Measurements from ENCODE around the gene NPRL2.

Gene NPRL2

DNA sequence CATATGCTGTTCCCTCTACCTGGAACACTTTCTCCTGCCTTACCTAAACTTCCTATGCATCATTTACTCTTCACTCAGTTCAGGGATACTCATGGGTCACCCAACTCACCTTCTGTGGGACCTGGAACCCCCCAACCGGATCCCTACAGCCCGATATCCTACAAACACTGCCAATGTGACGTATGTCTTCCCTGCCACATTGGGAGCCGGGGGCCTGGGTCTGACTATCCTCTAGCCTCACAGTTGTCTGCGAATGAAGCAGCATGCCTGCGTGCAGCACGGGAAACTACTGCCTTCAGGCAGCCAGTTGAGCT is 405 bp downstream of the NPRL2 start:
- ChIA-PET CTCF (interaction anchor here (0.7 to 16.7 kb wide), 7 partner anchors 9 to 265 kb away, joined by 3 to 473 read pairs (median 7); partner anchors contain the start of genes MAPKAPK3 and RASSF1), POLR2A (interaction anchor here (0.6 to 1.8 kb wide), 7 partner anchors 10 to 266 kb away, joined by 3 to 10 read pairs (median 3); partner anchors contain the start of genes HEMK1 and RASSF1)
- no peak for DNase-seq (ENCODE audit: low read depth, low spot score)
- H3K4me3 ChIP-seq (ENCODE audit: low read depth, low read length): peak overlapping the region; percentile 99
- TF ChIP-seq, protein P1, sequence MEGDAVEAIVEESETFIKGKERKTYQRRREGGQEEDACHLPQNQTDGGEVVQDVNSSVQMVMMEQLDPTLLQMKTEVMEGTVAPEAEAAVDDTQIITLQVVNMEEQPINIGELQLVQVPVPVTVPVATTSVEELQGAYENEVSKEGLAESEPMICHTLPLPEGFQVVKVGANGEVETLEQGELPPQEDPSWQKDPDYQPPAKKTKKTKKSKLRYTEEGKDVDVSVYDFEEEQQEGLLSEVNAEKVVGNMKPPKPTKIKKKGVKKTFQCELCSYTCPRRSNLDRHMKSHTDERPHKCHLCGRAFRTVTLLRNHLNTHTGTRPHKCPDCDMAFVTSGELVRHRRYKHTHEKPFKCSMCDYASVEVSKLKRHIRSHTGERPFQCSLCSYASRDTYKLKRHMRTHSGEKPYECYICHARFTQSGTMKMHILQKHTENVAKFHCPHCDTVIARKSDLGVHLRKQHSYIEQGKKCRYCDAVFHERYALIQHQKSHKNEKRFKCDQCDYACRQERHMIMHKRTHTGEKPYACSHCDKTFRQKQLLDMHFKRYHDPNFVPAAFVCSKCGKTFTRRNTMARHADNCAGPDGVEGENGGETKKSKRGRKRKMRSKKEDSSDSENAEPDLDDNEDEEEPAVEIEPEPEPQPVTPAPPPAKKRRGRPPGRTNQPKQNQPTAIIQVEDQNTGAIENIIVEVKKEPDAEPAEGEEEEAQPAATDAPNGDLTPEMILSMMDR (IDR thresholded peaks at IDR 0.05; ENCODE audit: insufficient read depth, low read length, missing control alignments): no peak

DNA sequence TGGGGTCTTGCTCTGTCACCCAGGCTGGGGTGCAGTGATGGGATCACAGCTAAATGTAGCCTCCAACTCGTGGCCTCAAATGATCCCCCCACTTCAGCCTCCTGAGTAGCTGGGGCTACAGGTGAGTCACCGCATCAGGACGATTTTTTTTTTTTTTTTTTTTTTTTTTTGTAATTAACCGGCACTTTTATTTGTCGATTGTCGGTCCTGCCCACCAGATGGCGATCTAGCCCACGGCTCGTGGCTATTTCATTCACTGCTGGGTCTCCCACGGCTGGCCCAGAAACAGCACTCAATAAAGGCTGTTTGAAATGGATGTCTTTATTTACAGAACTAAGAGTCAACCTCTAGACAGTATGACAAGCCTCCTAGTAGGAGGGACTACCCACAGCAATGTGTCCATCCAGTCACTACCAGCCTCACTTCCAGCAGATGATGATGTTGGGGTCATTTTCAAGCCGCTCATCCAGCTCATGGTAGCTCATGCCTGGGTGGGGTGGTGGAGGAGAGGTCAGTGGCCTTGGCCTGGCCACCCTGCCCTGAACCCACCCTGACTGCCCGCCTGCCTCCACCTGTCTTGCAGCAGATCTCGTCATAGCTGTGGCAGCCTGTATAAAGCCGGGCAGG is 3.3 kb downstream of the NPRL2 start:
- no peak overlapping the region for H3K4me3 ChIP-seq (ENCODE audit: low read depth, low read length)
- ChIA-PET POLR2A (no interaction called here), CTCF (interaction anchor here (0.7 to 16.7 kb wide), 17 partner anchors 9 to 268 kb away, joined by 3 to 473 read pairs (median 5); partner anchors contain the start of genes C3orf18, HEMK1, MAPKAPK3 and TMEM115)
- TF ChIP-seq, protein P1 (IDR thresholded peaks at IDR 0.05; ENCODE audit: insufficient read depth, low read length, missing control alignments): peak; percentile 54
- DNase-seq (ENCODE audit: low read depth, low spot score): no peak

DNA sequence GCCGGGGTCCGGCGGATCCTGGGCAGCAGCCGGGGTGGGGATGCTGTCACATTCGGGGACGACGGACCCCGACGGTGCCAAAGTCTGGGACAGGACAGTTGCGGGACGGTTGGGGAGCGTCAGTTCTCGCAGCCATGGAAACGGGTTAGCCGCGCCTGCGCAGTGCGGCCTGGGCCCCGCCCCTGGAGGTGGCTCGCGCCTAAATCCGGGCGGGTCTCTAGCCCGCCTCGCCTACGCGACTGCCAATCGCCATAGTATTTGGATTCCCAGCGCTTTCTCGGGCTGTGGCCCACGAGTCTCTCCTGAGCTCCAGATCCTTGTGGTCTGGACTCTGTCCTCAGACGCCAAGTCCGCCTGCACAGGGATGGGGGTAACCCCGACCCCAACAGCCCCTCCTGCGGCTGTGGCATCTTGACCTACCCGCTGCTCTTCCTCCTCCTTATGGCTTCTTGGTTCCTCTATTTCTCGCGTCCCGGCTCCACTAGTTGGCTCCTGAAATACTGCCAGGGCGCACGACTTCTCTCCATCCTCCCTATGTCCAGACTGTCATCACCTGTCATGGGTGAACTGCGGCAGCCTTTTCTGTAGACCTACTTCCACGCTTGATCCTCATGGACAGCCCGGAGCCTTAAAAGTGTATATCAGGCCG is 4.9 kb downstream of the NPRL2 start, which contains the start of gene ZMYND10:
ZMYND10 (minus strand) TSS at position 147 of the 649 bp plus-strand sequence. CDS start 153 bp downstream, outside the sequence.
- no peak for DNase-seq (ENCODE audit: low read depth, low spot score)
- H3K4me3 ChIP-seq (ENCODE audit: low read depth, low read length): peak within 1 kb of the TSS; percentile 61
- ChIA-PET POLR2A (interaction anchor here (1.2 kb wide), 1 partner anchor 8 kb away, joined by 4 read pairs; no protein-coding TSS in a partner anchor), CTCF (interaction anchor here (1.0 to 16.7 kb wide), 6 partner anchors 8 to 269 kb away, joined by 3 to 473 read pairs (median 10); partner anchors contain the start of gene MAPKAPK3)
- TF ChIP-seq, protein P1 (IDR thresholded peaks at IDR 0.05; ENCODE audit: insufficient read depth, low read length, missing control alignments): no peak

DNA sequence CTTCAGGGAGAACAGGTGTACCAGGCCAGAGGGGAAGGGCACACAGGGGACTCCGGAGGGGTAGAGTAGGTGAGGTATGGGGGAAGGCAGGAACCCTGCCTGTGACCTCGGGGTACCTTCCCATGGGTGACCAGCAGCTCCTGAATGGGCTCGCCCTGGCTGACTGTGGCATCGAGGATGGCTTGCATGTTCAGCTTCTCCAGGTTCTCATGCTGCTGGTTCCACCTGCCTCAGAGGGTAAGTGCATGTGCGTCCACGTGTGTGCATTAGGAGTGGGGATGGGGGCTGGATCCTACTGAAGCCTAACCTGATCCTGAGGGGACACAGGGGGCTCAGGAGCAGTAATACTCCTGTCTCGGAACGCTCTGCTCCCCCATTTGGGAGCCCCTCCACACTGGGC is 5.6 kb downstream of the NPRL2 start:
- POLR2A ChIA-PET: interaction anchor here (1.2 kb wide), 1 partner anchor 9 kb away, joined by 4 read pairs; no protein-coding TSS in a partner anchor
- H3K4me3 ChIP-seq (ENCODE audit: low read depth, low read length): peak overlapping the region; percentile 61
- DNase-seq (ENCODE audit: low read depth, low spot score): no peak
- CTCF ChIA-PET: interaction anchor here (0.7 to 16.7 kb wide), 5 partner anchors 8 to 270 kb away, joined by 3 to 473 read pairs (median 16); partner anchors contain the start of gene MAPKAPK3
- TF ChIP-seq, protein P1 (IDR thresholded peaks at IDR 0.05; ENCODE audit: insufficient read depth, low read length, missing control alignments): no peak

DNA sequence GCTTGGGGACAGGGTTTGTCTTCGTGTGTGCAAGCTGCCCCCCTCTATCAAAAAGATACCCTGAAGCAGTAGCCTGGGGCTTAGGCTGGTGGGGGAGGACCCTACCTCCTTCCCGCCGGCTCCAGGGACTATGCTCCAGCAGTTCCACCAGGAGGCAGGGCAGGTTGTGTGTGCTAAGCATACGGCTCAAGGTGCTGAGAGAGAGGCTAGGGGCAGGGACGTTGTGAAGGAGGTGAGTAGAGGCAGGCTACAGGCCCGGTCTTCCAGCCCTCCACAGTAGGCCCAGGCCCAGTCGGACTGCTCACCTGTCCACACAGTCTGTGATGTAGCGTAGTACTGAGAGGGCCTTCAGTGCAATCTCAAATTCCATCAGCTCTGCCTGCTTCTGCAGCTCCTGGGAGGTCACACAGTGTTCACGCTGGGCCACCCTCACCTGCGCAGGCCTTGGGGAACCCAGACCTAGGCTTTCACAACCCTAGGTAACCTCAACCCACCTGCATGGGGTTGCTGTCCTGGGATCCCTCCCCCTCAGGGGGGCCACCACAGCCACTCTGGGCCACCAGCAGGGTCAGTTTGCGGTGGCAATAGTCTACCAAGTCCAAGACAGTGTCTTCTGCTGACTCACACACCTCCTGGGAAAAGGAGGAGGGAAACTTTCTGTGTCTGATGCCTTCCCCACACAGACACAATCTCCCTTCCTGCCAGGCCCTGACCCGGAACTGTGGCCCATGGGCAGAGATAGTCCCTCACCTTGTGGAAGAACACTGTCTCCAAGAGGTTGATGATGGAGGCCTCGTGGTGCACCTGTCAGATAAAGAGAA is 7.6 kb downstream of the NPRL2 start:
- ChIA-PET POLR2A (interaction anchor here (0.5 kb wide), 1 partner anchor 10 kb away, joined by 3 read pairs; no protein-coding TSS in a partner anchor), CTCF (interaction anchor here (0.7 to 16.7 kb wide), 4 partner anchors 8 to 202 kb away, joined by 3 to 473 read pairs (median 10); partner anchors contain the start of genes CYB561D2 and NPRL2)
- DNase-seq (ENCODE audit: low read depth, low spot score): no peak
- H3K4me3 ChIP-seq (ENCODE audit: low read depth, low read length): no peak overlapping the region
- TF ChIP-seq, protein P1 (IDR thresholded peaks at IDR 0.05; ENCODE audit: insufficient read depth, low read length, missing control alignments): no peak
